GM18507 (cell line): ENCODE data around the gene CAPSL.
"Not testable (repeated sequence)": the region's sequence is repeated elsewhere in the genome, so short reads cannot be mapped to it uniquely, and the experiment has no call there.

Source experiments
- DNase-seq: peaks from one replicate; pipeline ENCODE4 v3.0.0; 2011; ENCODE audit warnings: low read depth; ENCODE audit not compliant: insufficient read length; ENCODE audit errors: extremely low spot score
- FAIRE-seq: peaks from 2 replicates; lab custom pipeline; 2011; peaks lifted over from hg19 to GRCh38; lab: Jason Lieb, UNC

Gene CAPSL

DNA sequence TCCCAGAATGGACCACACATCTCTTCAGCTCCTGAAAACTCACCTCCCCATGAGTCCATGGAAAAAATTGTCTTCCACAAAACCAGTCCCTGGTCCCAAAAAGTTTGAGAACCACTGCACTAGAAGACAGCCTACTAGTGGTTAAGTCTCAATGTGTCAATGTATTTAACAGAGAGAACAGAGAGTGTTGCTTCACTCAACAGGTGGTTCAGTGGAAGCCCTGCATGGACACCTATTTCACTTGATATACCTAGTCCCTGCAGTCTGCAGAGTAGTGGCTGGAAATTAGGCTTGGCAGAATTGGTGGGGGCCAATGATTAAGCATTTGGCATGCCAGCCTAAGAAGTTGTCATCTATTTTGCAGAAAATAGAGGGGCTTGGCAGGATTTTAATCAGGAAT, 58.8 kb downstream of the CAPSL start:
- no peak for DNase-seq
- FAIRE-seq, result no peak

DNA sequence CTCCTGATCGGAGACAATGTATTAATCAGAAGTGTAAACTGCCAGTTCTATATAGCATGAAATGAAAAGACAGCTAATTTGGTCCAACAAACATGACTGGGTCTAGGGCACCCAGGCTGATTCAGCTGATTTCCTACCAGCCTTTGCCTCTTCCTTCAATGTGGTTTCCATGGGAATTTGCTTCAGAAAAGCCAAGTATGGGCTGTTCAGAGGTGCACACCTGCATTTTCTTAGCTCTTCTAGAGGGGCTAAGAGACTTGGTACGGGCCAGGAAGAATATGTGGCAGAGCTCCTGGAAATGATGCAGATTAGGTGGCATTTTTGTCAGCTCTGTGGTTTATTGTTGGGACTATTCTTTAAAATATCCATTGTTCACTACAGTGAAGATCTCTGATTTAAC, 59.3 kb downstream of the CAPSL start:
- FAIRE-seq, result no peak

GRCh38 chr5:35878079-35878478, 60.3 kb downstream of the CAPSL start:
- no peak for DNase-seq
- no peak for FAIRE-seq

More for the DNA sequence above, 59.3 kb downstream of the CAPSL start:
- DNase-seq, result no peak

- DNase-seq, result no peak
- no peak for FAIRE-seq
Observed at GRCh38 chr5:35877655-35878054, 60.8 kb downstream of the CAPSL start.

- no peak for DNase-seq
- FAIRE-seq, result no peak
Observed at GRCh38 chr5:35876922-35877321, 61.5 kb downstream of the CAPSL start.

DNA sequence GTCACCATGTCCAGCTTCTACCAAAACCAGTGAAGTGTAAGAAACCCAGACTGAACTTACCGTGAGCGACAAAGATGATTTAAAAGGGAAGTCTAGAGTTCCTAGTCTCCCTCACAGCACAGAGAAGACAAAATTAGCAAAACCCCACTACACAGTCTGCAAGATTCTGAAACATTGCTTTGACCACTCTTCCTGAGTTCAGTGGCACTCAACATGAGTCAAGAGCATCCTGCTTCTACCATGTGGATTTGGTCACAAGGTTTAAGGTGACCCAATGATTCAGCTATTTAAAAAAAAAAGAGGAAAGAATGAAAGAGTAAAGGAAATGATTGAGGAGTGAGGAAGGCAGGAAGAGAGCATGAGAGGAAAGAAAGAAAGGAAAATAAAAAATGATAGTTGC, 62.0 kb downstream of the CAPSL start:
- DNase-seq, result no peak

GRCh38 chr5:35870605-35871004, 67.8 kb downstream of the CAPSL start:
- DNase-seq (no peak), FAIRE-seq (no peak)

More for the DNA sequence above, 62.0 kb downstream of the CAPSL start:
- no peak for FAIRE-seq

DNA sequence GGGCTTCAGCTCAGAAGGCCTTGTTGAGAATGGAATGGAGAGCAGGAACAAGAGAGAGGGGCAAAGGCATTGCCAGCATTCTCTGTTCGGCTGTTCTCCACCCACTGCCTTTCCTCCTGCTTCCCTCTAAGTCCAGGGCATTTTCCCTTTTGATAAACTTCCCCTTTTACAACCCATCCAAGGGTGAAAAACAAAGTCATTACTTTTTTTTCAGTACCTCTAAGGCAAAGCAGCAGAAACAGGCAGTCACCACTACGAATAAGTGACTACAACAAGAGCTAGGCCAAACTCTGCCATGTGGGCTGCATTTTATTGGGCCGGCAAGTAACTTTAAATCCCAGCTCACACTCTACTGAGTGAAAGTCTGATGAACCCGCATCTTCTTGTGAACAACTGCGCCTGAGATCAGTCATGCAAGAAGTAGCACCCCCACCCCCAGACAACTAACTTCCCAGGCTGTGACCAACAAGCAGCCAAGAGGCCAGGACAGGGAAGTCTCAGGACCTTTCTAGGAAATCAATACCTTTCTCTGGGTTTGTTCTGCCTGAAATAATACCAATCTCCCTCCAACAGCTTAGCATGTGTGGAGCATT, 68.6 kb downstream of the CAPSL start:
- FAIRE-seq, result no peak

GRCh38 chr5:35867998-35868397, 70.4 kb downstream of the CAPSL start:
- FAIRE-seq (no peak), DNase-seq (no peak)

More for the DNA sequence above, 68.6 kb downstream of the CAPSL start:
- DNase-seq, result no peak

DNA sequence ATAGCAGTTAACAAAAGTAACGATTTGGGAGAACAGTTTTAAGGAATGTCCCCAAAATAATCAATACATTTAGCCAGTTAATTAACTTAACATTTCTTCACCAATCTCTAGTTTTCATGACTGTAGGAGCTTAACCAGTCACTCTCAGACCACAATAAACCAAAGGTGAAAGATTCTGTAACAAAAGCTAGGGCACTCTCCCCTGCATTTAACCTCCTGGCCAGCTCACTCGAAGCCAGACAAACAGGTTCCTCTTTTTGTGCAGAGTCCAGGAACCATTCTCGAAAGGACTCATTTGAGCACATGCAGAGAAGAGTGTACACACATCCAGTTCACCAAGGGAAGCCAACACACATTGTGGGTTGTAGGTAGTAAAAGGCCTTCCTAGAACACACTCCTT, 75.3 kb downstream of the CAPSL start:
- FAIRE-seq (no peak), DNase-seq (no peak)

DNA sequence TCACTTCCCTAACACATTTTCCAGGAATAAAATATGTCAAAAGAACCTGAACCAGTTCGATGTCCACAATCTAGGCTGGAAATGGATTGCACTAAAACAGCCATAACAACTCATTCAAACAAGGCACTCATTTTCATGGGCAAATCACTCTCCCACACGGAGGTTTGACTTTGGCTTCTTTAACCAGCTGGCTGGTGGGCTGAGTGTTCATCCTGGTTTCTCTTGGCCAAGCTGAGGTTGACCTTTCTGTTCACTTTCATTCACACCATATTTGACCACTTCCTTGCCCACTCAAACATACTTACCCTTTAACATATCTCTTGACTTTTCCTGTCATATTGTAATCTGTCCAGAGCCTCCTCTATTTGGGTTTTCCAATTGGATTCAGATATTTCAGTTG, 76.3 kb downstream of the CAPSL start:
- FAIRE-seq, result no peak
- DNase-seq, result no peak

DNA sequence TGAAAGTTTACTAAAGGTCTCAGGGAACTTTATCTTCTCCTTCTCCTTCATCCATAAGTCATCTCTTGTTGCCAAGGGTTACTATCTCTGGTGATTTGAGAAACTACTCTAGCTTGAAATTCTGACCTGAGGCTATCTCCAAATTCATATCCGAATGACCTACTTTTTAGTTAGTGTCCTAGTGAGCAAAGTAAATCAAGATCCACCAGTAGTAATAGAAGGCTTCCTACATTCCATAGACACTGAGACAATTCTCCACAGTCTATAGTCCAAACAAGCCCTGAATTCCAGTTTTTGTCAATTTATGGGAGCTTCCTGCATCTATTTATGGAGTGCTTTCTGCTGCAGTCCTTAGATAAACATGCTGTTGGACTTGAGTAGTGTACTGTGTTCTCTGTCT, 76.7 kb downstream of the CAPSL start:
- DNase-seq (no peak), FAIRE-seq (no peak)

- no peak for FAIRE-seq
Observed at GRCh38 chr5:35860686-35861085, 77.7 kb downstream of the CAPSL start.

DNA sequence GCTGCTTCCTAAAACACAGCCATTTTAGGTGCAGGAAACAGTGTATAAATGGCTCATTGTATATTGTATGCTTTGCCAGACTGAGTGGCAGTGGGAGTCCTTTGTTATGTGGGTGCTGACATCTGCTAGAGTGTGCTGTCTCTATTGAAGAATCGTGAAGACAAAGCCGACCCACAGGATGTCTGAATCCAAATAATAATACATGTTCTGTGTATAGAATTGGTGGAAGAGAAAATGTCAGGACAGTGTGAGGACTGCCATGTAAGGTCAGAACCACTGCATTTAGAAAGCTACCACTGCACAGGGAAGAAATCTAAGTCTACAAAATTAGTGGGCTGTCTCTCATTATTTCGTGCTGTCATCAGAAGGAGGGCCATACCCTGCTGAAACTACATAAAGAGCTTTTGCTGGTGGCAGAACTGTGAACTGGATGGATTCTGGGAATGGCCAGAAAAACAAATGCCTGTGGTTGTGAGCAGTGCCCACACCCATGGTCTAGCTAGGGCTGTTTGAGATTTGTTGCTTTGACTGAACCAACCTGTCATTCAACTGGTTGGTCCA, 79.2 kb downstream of the CAPSL start:
- DNase-seq, result no peak

More at GRCh38 chr5:35860686-35861085, 77.7 kb downstream of the CAPSL start:
- DNase-seq, result no peak

DNA sequence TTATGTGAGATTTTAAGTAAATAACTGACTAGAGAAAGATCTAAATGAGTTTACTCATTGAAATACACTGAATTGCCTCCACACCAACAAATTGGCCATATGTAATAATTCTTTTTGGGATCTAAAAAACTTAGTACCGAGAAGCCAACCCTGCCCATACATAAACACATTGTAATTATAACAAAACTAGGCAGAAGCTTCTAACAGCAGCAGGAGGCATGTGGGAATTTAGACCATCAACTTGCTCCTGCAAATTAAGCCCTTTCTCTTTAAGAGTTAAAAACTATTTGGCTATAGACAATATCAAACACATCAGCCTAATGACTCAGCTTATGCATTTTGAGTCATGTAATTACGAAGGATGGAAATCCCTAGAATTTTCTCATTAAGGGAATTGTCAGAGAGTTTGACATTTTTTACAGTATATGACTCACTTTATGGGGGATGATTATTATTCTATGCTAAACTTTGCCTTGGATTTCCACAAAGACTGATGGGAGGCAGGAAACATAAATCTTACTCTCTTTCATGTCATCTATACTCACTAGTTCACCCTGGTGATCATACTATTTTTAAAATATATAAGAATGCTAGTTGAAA, 80.7 kb downstream of the CAPSL start:
- DNase-seq, result no peak
- FAIRE-seq, result no peak

More for the DNA sequence above, 79.2 kb downstream of the CAPSL start:
- FAIRE-seq, result no peak

GRCh38 chr5:35856765-35857351, 81.6 kb downstream of the CAPSL start, which contains the start of gene IL7R:
TSS of gene IL7R (plus strand) at chr5:35856891. CDS start at chr5:35856978, 87 bp downstream.
- DNase-seq, result no peak
- no peak for FAIRE-seq

- not testable (repeated sequence) for FAIRE-seq, DNase-seq
Observed at GRCh38 chr5:35856186-35856764, 82.1 kb downstream of the CAPSL start.

- no peak for FAIRE-seq
- DNase-seq, result no peak
Observed at GRCh38 chr5:35855187-35855586, 83.2 kb downstream of the CAPSL start.
